NCI-H2227 treated with DMSO at 0.1 percent for 48 hours (cell line): ENCODE measurements around the gene MUC21.
A peak's percentile ranks its signal among the peaks of the same experiment; 100 is the strongest.

Experiments
- DNase-seq: peaks from one replicate; lab custom pipeline; 2025; lab: John Stamatoyannopoulos, UW

MUC21 gene

GRCh38 chr6:30983439-30983838 lies at the start of gene MUC21:
Gene MUC21 (plus strand): TSS chr6:30983718. CDS start chr6:30983959, 241 bp downstream.
- DNase-seq: no peak

GRCh38 chr6:30935018-30935417 lies 48.5 kb upstream of the MUC21 start:
- no peak for DNase-seq

DNA sequence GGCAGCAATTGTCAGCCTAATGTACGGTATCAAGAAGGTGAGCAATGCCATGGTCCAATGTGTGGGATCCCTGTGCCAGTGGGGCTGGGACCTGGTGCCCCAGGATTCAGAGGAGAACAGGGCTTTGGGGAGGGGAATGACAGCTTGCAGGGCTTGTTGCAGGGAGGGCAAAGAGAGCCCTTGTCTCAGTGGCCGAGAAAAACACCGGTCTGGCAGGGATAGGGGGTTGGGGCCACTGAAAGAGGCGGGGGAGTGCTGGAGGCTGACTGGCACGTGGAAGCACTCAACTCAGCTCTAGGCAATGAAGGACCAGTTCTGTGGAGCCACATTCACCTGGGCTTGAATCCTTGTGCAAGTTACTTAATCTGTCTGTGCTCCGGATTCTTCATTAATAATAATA lies 46.3 kb upstream of the MUC21 start:
- DNase-seq: no peak

DNA sequence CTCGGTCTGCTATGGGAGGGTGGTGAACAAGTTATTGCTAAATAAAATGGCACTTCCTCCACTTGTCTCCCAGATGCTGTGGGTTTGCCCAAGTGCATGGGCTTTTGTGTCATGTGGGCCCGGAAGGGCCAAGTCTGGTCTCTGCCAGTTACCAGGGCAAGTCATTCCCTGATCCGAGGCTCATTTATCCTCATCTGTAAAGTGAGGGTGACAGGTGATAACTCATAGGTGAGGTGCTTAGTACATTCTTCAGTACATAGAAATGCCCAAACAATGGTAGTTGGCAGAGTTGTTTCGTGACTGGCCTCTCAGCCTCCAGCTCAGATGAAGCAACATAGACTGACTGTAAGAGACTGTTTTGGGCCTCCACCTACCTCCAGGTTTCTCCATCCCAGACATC lies 44.8 kb upstream of the MUC21 start:
- DNase-seq: no peak

DNA sequence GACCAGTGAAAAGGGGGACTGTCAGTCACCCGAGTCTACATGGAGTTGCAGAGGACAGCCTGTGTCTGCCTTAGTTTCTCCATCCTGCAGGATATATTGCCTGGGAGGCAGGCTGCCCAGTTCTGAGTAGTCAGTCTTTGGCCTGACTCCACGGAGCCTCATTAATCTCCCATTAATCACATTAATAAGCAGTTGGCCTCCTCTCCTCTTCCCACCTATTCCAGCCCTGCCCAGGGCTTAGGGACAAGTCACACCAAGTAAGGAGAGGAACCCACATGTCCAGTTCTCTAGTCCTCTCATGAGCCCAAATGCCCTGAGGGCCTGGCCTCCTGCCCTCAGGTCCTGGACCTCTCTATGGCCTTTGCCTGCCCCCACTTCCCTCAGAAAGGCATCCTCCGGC lies 44.0 kb upstream of the MUC21 start:
- no peak for DNase-seq

- no peak for DNase-seq
Measured at GRCh38 chr6:30940361-30940986, 43.0 kb upstream of the MUC21 start, which contains the start of gene MUCL3. Gene MUCL3 (plus strand): TSS chr6:30940973. CDS start chr6:30941000, 27 bp downstream.

DNA sequence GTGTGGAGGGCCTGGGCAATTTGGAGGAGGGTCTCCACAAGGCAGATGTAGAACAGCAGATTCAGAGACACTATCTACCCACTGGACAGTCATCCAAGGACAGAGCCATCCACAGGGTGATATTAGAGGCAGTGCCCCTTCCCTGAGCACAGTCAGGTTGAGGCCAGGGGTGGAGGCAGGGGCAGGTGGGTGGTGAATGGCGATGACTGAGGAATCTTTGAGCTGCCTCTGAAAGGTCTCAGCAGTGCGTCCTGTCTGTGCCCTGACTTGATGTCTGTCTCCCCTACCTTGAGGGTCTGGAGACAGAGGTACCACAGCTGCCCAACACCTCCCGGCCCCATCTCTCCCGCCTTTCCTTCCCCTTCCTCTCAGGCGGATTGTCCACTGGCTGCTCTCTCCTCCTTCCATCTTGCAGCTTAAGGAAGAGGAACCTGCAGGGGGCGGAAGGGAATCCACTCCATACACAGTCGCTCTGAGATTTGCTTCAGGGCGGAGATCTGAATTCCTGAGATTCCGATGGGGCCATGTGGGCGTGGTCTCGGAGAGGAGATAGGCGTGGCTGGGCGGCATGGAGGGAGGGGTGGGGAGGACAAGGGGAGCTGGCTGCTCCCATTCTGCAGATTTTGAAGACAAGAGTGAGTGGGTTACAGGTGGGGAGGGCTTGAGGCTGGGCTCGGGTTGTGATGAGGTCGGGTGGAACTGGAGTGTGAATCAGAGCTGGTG lies 41.0 kb upstream of the MUC21 start:
- DNase-seq: no peak

GRCh38 chr6:30944051-30944450 lies 39.5 kb upstream of the MUC21 start:
- DNase-seq: no peak

GRCh38 chr6:30945281-30945680 lies 38.2 kb upstream of the MUC21 start:
- no peak for DNase-seq

GRCh38 chr6:30947231-30947630 lies 36.3 kb upstream of the MUC21 start:
- DNase-seq: no peak

- DNase-seq: no peak
Measured at GRCh38 chr6:30948811-30949210, 34.7 kb upstream of the MUC21 start.

- DNase-seq: no peak
Measured at GRCh38 chr6:30951907-30952469, 31.5 kb upstream of the MUC21 start.

- no peak for DNase-seq
Measured at GRCh38 chr6:30954631-30955366, 28.7 kb upstream of the MUC21 start.

- peak; percentile 11 for DNase-seq
Measured at GRCh38 chr6:30955367-30956042, 28.0 kb upstream of the MUC21 start.

GRCh38 chr6:30957716-30958115 lies 25.8 kb upstream of the MUC21 start:
- no peak for DNase-seq

DNA sequence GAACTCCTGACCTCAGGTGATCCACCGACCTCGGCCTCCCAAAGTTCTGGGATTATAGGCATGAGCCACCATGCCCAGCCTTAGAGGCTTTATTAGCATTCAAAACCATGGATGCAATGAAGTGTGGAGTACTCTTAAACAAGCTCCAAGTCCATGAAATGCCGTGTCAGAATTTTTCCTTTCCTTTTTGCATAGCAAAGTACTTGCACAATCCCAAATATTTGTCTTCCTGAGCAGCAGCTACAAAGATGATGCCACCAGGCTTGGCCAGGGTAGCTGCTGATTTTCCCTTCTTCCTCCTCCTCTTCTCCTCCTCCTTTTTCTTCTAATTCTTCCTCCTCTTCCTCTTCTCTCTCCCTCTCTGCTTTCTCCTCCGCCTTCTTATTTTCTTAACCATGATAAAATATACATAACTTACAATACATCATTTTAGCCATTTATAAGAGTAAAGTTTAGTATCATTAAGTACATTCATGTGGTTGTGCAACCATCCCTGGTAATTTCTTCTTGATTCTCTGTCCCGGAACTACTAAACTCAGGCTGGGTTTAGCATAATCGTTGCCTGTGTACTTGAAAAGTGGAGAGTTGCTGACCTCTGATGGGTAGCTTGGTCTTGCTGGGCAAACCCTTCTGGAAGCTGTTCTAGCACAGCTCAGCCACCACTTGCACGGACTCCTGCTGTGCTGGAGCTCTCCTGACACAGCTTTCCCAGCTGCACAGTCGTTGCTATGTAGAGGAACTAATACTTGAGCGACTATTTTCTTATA lies 22.4 kb upstream of the MUC21 start:
- DNase-seq: peak; percentile 14

- no peak for DNase-seq
Measured at GRCh38 chr6:30962716-30963115, 20.8 kb upstream of the MUC21 start.

GRCh38 chr6:30963641-30964040 lies 19.9 kb upstream of the MUC21 start:
- DNase-seq: no peak

- no peak for DNase-seq
Measured at GRCh38 chr6:30964075-30964474, 19.4 kb upstream of the MUC21 start.

- DNase-seq: no peak
Measured at GRCh38 chr6:30965140-30965601, 18.3 kb upstream of the MUC21 start.

GRCh38 chr6:30966154-30966553 lies 17.4 kb upstream of the MUC21 start:
- no peak for DNase-seq
